ENCODE data around the gene RUVBL2.

The RUVBL2 gene

GRCh38 chr19:48993175-48994034, at the start of gene RUVBL2, which contains the start of gene GYS1:
Gene RUVBL2, plus strand, starts transcription at chr19:48993887. Its CDS starts 25 bp downstream, at chr19:48993912.
Gene GYS1, minus strand, starts transcription at chr19:48993309. Its CDS starts 197 bp downstream, at chr19:48993112.
- FAIRE-seq (peak; percentile 74), DNase-seq (ENCODE audit: insufficient read length, low spot score) (peak; percentile 83)
- peak; percentile 72 for TF ChIP-seq POLR2A (IDR thresholded peaks at IDR 0.05; ENCODE audit: low read depth, low read length)

GRCh38 chr19:48945415-48945814, 48.3 kb upstream of the RUVBL2 start:
- no peak for DNase-seq (ENCODE audit: insufficient read length, low spot score)
- FAIRE-seq = no peak
- no peak for TF ChIP-seq POLR2A (IDR thresholded peaks at IDR 0.05; ENCODE audit: low read depth, low read length)

- no peak for TF ChIP-seq POLR2A (IDR thresholded peaks at IDR 0.05; ENCODE audit: low read depth, low read length)
- DNase-seq (ENCODE audit: insufficient read length, low spot score) = no peak
- FAIRE-seq = no peak
Measured at GRCh38 chr19:48945817-48946216, 47.9 kb upstream of the RUVBL2 start.

- TF ChIP-seq POLR2A (IDR thresholded peaks at IDR 0.05; ENCODE audit: low read depth, low read length) = no peak
- no peak for FAIRE-seq
- no peak for DNase-seq (ENCODE audit: insufficient read length, low spot score)
Measured at GRCh38 chr19:48946463-48947257, 47.0 kb upstream of the RUVBL2 start.

- FAIRE-seq = no peak
- no peak for DNase-seq (ENCODE audit: insufficient read length, low spot score)
- TF ChIP-seq POLR2A (IDR thresholded peaks at IDR 0.05; ENCODE audit: low read depth, low read length) = no peak
Measured at GRCh38 chr19:48947258-48947542, 46.5 kb upstream of the RUVBL2 start.

GRCh38 chr19:48950159-48950558, 43.5 kb upstream of the RUVBL2 start:
- TF ChIP-seq POLR2A (IDR thresholded peaks at IDR 0.05; ENCODE audit: low read depth, low read length) = no peak
- DNase-seq (ENCODE audit: insufficient read length, low spot score) (no peak), FAIRE-seq (no peak)

- TF ChIP-seq POLR2A (IDR thresholded peaks at IDR 0.05; ENCODE audit: low read depth, low read length) = no peak
- DNase-seq (ENCODE audit: insufficient read length, low spot score) (no peak), FAIRE-seq (no peak)
Measured at GRCh38 chr19:48950830-48951519, 42.7 kb upstream of the RUVBL2 start.

- DNase-seq (ENCODE audit: insufficient read length, low spot score) (no peak), FAIRE-seq (no peak)
- TF ChIP-seq POLR2A (IDR thresholded peaks at IDR 0.05; ENCODE audit: low read depth, low read length) = no peak
Measured at GRCh38 chr19:48953141-48953540, 40.5 kb upstream of the RUVBL2 start.

GRCh38 chr19:48953990-48954594, 39.6 kb upstream of the RUVBL2 start:
- no peak for TF ChIP-seq POLR2A (IDR thresholded peaks at IDR 0.05; ENCODE audit: low read depth, low read length)
- no peak for FAIRE-seq

GRCh38 chr19:48954595-48955307, 38.9 kb upstream of the RUVBL2 start, which contains the start of gene BAX:
Gene BAX, plus strand, starts transcription at chr19:48954875. Its CDS starts 54 bp downstream, at chr19:48954929.
- peak; percentile 25; the same call in 1 of the 2 replicates for TF ChIP-seq POLR2A (IDR thresholded peaks at IDR 0.05; ENCODE audit: low read depth, low read length)
- FAIRE-seq = peak; percentile 73
- peak; percentile 87 for DNase-seq (ENCODE audit: insufficient read length, low spot score)

More at GRCh38 chr19:48953990-48954594, 39.6 kb upstream of the RUVBL2 start:
- no peak for DNase-seq (ENCODE audit: insufficient read length, low spot score)

- TF ChIP-seq POLR2A (IDR thresholded peaks at IDR 0.05; ENCODE audit: low read depth, low read length) = no peak
- no peak for FAIRE-seq
- DNase-seq (ENCODE audit: insufficient read length, low spot score) = no peak
Measured at GRCh38 chr19:48955308-48955958, 38.3 kb upstream of the RUVBL2 start.

- DNase-seq (ENCODE audit: insufficient read length, low spot score) = no peak
- no peak for TF ChIP-seq POLR2A (IDR thresholded peaks at IDR 0.05; ENCODE audit: low read depth, low read length)
Measured at GRCh38 chr19:48958006-48958405, 35.7 kb upstream of the RUVBL2 start.

More at GRCh38 chr19:48958006-48958405, 35.7 kb upstream of the RUVBL2 start:
- FAIRE-seq = no peak

Measured in H54 (cell line).